ENCODE data around the gene ATP11B.

- TF ChIP-seq POLR2AphosphoS5 (IDR thresholded peaks at IDR 0.05; ENCODE audit: low read depth, low read length) (no peak), ASH2L (IDR thresholded peaks at IDR 0.05; ENCODE audit: low read length) (no peak), EP300 (IDR thresholded peaks at IDR 0.05; ENCODE audit: borderline replicate concordance in 1 of 2, low read depth in 2 of 2, low read length in 2 of 2) (no peak)
- TF ChIP-seq, protein P1, sequence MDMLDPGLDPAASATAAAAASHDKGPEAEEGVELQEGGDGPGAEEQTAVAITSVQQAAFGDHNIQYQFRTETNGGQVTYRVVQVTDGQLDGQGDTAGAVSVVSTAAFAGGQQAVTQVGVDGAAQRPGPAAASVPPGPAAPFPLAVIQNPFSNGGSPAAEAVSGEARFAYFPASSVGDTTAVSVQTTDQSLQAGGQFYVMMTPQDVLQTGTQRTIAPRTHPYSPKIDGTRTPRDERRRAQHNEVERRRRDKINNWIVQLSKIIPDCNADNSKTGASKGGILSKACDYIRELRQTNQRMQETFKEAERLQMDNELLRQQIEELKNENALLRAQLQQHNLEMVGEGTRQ (IDR thresholded peaks at IDR 0.05; ENCODE audit: low read length): no peak
These were observed 13.8 kb downstream of the ATP11B start for GRCh38 chr3:182807061-182807460.

Data from H1 (cell line).